ENCODE measurements around the gene IGFBP5. TPM values are rescaled to one million over a fixed set of nuclear protein-coding genes. Genes with fewer than 3 reads are reported as not detected.

IGFBP5 gene
- total RNA-seq, 1 experiment from 2014 or later = 157 TPM

DNA sequence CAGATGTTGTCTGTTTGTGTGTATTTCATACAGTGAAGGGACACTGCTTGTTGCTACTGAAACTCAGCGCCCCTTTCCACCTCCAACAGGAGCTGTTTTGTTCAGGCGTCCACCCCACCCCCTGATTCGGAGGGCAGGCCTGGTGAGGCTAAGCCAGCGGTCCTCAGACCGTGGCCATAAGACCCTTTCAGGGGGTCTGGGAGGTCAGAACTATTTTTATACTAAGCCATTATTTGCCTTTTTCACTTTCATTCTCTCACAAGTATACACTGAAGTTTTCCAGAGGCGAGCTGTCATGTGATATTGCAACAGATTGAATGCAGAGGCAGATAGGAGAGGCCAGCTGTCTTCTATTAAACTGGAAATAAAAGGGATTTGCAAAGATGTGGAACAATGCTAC lies 39.7 kb upstream of the IGFBP5 start:
- Histone ChIP-seq H3K79me2 (ENCODE audit: low read length) (no peaks in the 10 kb centered on the region), H3K27me3 (ENCODE audit: low read length) (peaks cover 49% of the 10 kb centered on the region), H3K27ac (ENCODE audit: low read length) (no peak overlapping the region), H3K9me3 (ENCODE audit: low read length) (no peaks in the 10 kb centered on the region), H3K36me3 (ENCODE audit: low read depth, low read length) (no peaks in the 10 kb centered on the region), H3K9me2 (replicated peaks; ENCODE audit: low read length) (no peaks in the 10 kb centered on the region), H3K9ac (ENCODE audit: low read length) (no peak overlapping the region), H3K4me3 (ENCODE audit: low read length) (no peak overlapping the region), H4K20me1 (ENCODE audit: low read length) (no peaks in the 10 kb centered on the region), H3K4me2 (ENCODE audit: low read length) (no peak overlapping the region), H3K4me1 (ENCODE audit: insufficient read depth, low read length) (no peaks in the 10 kb centered on the region), H2AFZ (ENCODE audit: low read length) (no peak overlapping the region), H3F3A (ENCODE audit: low read length, unreplicated experiment) (no peaks in the 10 kb centered on the region)
- intact Hi-C loops (cut with micrococcal nuclease) = no loop called here
- TF ChIP-seq, protein P1, sequence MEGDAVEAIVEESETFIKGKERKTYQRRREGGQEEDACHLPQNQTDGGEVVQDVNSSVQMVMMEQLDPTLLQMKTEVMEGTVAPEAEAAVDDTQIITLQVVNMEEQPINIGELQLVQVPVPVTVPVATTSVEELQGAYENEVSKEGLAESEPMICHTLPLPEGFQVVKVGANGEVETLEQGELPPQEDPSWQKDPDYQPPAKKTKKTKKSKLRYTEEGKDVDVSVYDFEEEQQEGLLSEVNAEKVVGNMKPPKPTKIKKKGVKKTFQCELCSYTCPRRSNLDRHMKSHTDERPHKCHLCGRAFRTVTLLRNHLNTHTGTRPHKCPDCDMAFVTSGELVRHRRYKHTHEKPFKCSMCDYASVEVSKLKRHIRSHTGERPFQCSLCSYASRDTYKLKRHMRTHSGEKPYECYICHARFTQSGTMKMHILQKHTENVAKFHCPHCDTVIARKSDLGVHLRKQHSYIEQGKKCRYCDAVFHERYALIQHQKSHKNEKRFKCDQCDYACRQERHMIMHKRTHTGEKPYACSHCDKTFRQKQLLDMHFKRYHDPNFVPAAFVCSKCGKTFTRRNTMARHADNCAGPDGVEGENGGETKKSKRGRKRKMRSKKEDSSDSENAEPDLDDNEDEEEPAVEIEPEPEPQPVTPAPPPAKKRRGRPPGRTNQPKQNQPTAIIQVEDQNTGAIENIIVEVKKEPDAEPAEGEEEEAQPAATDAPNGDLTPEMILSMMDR (conservative IDR thresholded peaks at IDR 0.05; ENCODE audit: low read depth, low read length) = no peak
- no peak for TF ChIP-seq EZH2phosphoT487 (IDR thresholded peaks at IDR 0.05; ENCODE audit: borderline replicate concordance, low read length)
- no peak for TF ChIP-seq EZH2 (IDR thresholded peaks at IDR 0.05; ENCODE audit: low read length, unreplicated experiment)
- no peak for DNase-seq
- CTCF ChIA-PET = no interaction called here
- ATAC-seq = no peak
- no TSS peak for BruUV-seq (replicated peaks)
- POLR2A ChIA-PET (ENCODE audit: unreplicated experiment) = no interaction called here

DNA sequence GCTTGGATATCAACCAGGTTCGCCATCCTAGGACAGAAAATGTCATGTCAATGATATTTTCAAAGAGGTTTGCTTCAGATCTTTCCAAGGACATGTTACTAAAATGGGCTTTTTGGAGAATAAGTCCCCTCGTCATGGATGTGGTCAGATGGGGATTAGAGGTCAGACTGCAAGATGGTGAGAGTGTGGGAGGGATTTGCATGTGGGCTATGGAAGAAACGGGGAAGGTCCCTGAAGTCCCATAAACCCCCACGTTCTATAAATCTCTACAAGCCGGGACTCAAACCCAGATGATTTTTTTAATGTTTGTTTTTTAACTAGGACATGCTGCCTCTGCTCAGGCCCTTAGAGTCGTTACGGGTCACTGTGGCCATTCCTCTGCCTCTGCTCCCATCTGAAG lies 37.7 kb upstream of the IGFBP5 start:
- peaks cover 40% of the 10 kb centered on the region for H3K27me3 ChIP-seq (ENCODE audit: low read length)
- no peak overlapping the region for H2AFZ ChIP-seq (ENCODE audit: low read length)
- H3K4me2 ChIP-seq (ENCODE audit: low read length) = no peak overlapping the region
- no TSS peak for BruUV-seq (replicated peaks)
- no peaks in the 10 kb centered on the region for H4K20me1 ChIP-seq (ENCODE audit: low read length)
- no peaks in the 10 kb centered on the region for H3K9me3 ChIP-seq (ENCODE audit: low read length)
- H3K4me1 ChIP-seq (ENCODE audit: insufficient read depth, low read length) = no peaks in the 10 kb centered on the region
- intact Hi-C loops (cut with micrococcal nuclease) = no loop called here
- DNase-seq = no peak
- no peaks in the 10 kb centered on the region for H3F3A ChIP-seq (ENCODE audit: low read length, unreplicated experiment)
- H3K9ac ChIP-seq (ENCODE audit: low read length) = no peak overlapping the region
- no peak overlapping the region for H3K27ac ChIP-seq (ENCODE audit: low read length)
- H3K79me2 ChIP-seq (ENCODE audit: low read length) = no peaks in the 10 kb centered on the region
- CTCF ChIA-PET = no interaction called here
- TF ChIP-seq, protein P1 (conservative IDR thresholded peaks at IDR 0.05; ENCODE audit: low read depth, low read length) = no peak
- no peak for TF ChIP-seq EZH2phosphoT487 (IDR thresholded peaks at IDR 0.05; ENCODE audit: borderline replicate concordance, low read length)
- no peak for TF ChIP-seq EZH2 (IDR thresholded peaks at IDR 0.05; ENCODE audit: low read length, unreplicated experiment)
- H3K4me3 ChIP-seq (ENCODE audit: low read length) = no peak overlapping the region
- peaks cover 5% of the 10 kb centered on the region; the same call in 1 of the 2 replicates for H3K9me2 ChIP-seq (replicated peaks; ENCODE audit: low read length)
- no peaks in the 10 kb centered on the region for H3K36me3 ChIP-seq (ENCODE audit: low read depth, low read length)
- POLR2A ChIA-PET (ENCODE audit: unreplicated experiment) = no interaction called here
- ATAC-seq = no peak

DNA sequence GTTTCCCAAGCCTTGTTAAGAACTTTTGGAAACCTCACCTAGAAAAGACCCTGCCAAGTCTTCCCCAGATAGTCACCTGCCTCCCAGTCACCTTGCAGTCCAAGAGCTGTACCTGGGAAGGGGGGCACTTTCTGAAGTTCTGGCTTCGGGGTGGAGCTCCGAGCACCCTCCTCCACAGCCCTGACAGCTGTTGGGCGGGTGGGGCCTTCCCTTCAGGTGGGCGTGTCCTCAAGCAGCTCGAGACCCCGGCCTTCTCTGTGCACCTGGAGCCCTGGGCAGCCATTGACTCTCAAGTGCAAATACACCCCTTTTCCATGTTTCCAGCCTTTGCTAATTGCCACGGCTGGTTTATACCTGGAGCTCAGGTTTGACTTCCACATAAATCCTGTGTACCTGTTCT lies 37.0 kb upstream of the IGFBP5 start:
- POLR2A ChIA-PET (ENCODE audit: unreplicated experiment) = no interaction called here

More for the DNA sequence above, 37.0 kb upstream of the IGFBP5 start:
- no peak overlapping the region for H3K27ac ChIP-seq (ENCODE audit: low read length)
- no peaks in the 10 kb centered on the region for H3K36me3 ChIP-seq (ENCODE audit: low read depth, low read length)
- H3K79me2 ChIP-seq (ENCODE audit: low read length) = no peaks in the 10 kb centered on the region
- no peaks in the 10 kb centered on the region for H3F3A ChIP-seq (ENCODE audit: low read length, unreplicated experiment)
- 0 out of 2 replicates have a peak, but pooled peaks cover 6% of the 10 kb centered on the region for H3K4me1 ChIP-seq (ENCODE audit: insufficient read depth, low read length)
- peaks cover 5% of the 10 kb centered on the region; the same call in 1 of the 2 replicates for H3K9me2 ChIP-seq (replicated peaks; ENCODE audit: low read length)
- TF ChIP-seq EZH2phosphoT487 (IDR thresholded peaks at IDR 0.05; ENCODE audit: borderline replicate concordance, low read length) (no peak), EZH2 (IDR thresholded peaks at IDR 0.05; ENCODE audit: low read length, unreplicated experiment) (no peak)
- TF ChIP-seq, protein P1 (conservative IDR thresholded peaks at IDR 0.05; ENCODE audit: low read depth, low read length) = no peak
- no peak overlapping the region for H3K4me2 ChIP-seq (ENCODE audit: low read length)
- no peaks in the 10 kb centered on the region for H4K20me1 ChIP-seq (ENCODE audit: low read length)
- intact Hi-C loops (cut with micrococcal nuclease) = no loop called here
- CTCF ChIA-PET = no interaction called here
- ATAC-seq = no peak
- BruUV-seq (replicated peaks) = no TSS peak
- H3K4me3 ChIP-seq (ENCODE audit: low read length) = no peak overlapping the region
- no peak overlapping the region for H2AFZ ChIP-seq (ENCODE audit: low read length)
- DNase-seq = no peak
- H3K9ac ChIP-seq (ENCODE audit: low read length) = no peak overlapping the region
- H3K9me3 ChIP-seq (ENCODE audit: low read length) = no peaks in the 10 kb centered on the region
- peaks cover 40% of the 10 kb centered on the region for H3K27me3 ChIP-seq (ENCODE audit: low read length)

All from PC-3 (cell line).